GM13977 (cell line): ENCODE measurements around the gene KCND3.

Source experiments
- DNase-seq: peaks from one replicate; pipeline ENCODE4 v3.0.0; 2012; ENCODE audit warnings: low spot score
- in situ Hi-C: fragments of 300-500 bp; cut with MboI; formaldehyde crosslinking; loops from one replicate; pipeline ENCODE4 v1.12.0; 2022; ENCODE audit warnings: low sequenced_read_pairs, low pct_unique_long_range_greater_than_20kb, mixed read lengths, inconsistent platforms; ENCODE audit not compliant: unreplicated experiment
- TF ChIP-seq, protein P1 (sequence below): IDR thresholded peaks from 2 replicates; pipeline ENCODE4 v1.5.1; 2012; ENCODE audit warnings: mild to moderate bottlenecking, control low read depth; ENCODE audit not compliant: insufficient read depth; ENCODE audit errors: extremely low read depth, missing control alignments

Gene KCND3

DNA sequence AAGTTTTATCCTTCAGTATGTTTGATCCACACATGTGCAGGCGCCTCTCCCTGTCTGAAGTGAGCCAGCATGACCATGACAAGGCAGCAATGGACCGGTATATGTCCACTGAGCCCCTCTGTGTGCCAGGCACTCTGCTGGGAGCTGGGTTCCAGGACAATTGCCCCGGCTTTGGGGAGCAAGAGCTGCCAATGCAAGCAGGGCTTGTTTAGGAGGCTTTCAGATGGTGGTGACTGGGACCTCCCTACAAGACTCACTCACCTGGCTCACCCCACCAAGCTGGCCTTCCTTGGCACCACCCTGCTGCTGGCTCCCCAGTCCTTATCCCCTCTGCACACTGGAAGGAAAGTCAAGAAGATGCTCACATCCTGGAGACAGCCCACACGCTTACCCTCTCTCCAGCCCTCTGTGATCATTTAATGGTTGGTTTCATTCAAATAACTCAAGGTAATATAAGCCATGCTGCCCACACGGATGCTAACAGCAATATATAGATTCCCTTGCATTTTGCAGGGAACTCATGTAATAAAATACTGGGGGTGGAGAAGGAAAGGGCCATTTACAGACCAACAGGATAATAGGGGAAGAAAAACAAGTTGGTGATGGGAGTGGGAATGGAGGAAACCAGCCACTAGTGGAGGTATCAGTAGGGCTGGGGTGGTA, 23.6 kb downstream of the KCND3 start:
- no peak for DNase-seq
- TF ChIP-seq, protein P1, sequence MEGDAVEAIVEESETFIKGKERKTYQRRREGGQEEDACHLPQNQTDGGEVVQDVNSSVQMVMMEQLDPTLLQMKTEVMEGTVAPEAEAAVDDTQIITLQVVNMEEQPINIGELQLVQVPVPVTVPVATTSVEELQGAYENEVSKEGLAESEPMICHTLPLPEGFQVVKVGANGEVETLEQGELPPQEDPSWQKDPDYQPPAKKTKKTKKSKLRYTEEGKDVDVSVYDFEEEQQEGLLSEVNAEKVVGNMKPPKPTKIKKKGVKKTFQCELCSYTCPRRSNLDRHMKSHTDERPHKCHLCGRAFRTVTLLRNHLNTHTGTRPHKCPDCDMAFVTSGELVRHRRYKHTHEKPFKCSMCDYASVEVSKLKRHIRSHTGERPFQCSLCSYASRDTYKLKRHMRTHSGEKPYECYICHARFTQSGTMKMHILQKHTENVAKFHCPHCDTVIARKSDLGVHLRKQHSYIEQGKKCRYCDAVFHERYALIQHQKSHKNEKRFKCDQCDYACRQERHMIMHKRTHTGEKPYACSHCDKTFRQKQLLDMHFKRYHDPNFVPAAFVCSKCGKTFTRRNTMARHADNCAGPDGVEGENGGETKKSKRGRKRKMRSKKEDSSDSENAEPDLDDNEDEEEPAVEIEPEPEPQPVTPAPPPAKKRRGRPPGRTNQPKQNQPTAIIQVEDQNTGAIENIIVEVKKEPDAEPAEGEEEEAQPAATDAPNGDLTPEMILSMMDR = no peak
- in situ Hi-C loops = no loop called here

DNA sequence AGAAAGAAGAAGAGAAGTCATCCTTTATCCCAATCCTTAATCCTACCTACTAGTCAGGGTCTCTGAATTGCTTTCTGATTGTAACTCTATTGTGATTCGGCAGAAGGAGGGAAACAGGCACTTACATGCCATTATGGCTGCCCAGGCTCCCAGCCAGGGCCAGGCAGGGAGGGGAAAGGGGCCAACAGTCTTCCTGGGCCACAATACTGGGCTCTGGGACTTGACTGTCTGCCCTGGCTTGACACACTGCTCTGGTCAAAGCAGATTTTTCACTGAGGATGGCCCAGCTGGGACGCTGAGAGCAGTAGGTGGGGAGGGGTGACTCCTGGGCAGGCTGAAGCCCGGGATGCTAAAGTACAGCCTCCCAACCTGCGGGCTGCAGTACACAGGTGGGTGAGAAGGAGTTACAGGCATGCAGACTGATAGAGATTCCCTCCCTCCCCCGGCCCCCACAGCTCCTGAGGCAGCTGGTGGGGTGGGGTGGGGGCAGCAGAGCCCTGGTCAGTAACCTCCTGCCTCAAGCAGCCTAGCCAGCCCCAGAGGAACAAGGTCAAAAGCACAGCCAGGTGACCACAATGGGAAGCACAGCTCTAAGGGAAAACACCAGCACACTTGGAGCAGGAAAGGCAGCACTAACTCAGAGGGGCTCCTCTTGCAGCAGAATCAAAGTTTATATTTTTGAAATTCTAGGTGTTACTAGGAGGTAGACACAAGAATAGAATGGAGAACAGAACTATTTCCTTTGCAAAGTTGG, 25.3 kb downstream of the KCND3 start:
- in situ Hi-C loops = no loop called here
- no peak for DNase-seq
- TF ChIP-seq, protein P1 = no peak

DNA sequence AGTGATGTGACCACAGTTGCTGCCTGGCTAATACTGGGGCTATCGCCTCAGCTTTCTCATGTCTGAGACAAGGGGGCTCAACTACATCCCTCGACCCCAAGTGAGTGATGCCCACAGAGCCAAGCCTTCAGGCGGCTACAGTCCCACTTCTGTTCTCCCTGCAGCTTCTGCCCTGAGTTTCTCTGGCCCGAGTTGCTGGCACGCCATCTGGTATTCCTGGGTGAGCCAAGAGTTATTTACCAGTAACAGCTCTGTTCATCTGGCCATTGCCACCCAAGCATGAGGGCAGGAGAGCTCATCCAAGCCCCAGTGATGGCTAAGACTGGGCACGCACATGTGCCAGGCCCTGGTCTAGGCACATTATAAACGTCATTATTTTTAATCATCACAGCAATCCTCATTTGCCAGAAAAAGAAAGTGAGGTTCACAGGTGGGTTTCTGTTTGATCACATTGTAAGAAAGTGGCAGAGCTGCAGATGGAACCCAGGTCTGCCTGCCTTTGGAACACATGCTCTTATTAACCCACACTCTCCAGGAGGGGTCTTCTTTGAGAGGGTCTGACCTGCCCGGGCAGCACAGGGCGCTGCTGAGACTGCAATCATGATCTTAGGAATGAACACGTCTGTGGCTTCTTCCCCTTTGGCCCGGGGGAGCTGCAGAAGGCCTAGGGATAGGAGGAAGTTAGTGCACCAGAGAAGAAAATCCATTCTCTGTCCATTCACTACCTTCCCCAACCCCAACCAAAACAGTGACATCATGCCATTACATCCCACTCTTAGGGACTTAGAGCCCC, 27.5 kb downstream of the KCND3 start:
- no peak for DNase-seq
- TF ChIP-seq, protein P1 = no peak
- in situ Hi-C loops = no loop called here

DNA sequence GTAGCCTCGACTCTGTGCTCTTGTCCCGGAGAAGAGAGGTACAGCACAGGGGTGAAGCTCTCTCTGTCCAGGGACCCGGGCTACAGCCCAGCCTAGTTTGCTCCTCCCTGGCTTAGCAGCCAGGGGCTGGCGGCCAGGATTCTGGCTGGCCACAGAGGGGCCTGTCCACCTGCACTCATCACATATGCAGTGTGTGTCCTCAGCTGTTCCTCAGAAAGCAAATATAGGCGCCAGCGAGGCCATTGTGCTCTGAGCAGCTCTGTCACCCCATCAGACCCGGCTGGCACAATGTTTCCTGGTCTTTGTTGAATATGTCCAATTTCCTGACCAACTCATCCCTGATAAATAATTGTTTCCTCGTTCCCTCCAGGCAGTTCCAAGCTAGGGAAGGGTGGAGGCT, 28.5 kb downstream of the KCND3 start:
- in situ Hi-C loops = no loop called here
- TF ChIP-seq, protein P1 = no peak
- DNase-seq = no peak

DNA sequence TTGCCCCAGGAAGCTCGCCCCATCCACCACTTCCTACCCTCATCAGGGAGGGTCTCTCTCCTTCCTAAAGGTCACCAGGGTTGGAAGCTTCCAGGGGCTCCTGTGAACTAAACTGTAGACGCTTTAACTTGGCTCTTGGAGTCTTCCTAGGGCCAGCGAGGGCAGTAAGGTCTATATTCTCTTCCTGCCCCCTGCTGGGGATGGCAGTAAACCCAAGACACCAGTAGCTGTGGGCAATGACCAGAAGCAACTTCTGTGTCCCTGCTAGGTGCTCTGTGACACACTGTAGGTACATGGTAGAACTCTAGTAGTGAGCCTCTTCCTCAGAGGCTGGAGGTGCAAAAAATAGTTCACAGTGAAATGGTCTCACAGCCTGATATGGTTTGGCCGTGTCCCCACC, 30.0 kb downstream of the KCND3 start:
- TF ChIP-seq, protein P1 = no peak
- no peak for DNase-seq
- in situ Hi-C loops = no loop called here

DNA sequence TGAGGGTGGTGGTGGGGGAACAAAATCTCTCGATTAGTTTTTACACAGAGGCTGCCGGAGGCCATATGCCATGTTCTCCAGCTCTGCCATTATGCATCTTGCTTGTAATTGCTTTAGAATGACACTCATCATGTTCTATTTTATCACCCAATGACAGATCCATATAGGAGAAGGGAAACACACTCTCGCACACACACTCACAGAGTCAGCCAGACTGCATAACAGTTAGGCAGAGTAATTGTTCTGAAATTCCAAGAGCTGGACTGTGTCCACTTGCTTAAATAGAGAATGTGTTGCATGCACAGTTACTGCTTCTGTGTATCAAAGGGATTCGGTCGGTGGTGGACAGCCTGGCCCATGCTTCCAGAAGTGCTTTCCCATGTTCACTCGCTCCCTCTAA, 30.6 kb downstream of the KCND3 start:
- DNase-seq = no peak
- in situ Hi-C loops = no loop called here
- TF ChIP-seq, protein P1 = no peak
